ENCODE results near the gene ARX.

DNA sequence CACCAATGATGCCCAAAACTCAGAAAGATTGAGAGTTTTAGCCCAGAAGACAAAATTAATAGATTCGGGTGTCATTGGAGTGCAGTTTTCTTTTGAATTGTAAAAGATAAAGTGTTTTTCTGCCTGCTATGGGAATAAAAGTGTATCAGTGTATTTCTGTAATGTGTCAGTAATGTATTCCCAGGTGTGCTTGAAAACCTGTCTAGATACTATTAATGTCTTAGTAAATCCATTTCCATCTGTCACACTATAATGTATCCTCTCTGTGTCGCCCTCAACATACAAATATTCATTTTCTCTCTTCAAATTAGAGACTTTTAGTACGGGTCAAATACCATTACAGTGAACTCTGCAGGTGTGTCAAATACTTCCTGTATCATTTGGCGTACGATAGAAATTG, 43.5 kb upstream of the ARX start:
- TF ChIP-seq, protein P1, sequence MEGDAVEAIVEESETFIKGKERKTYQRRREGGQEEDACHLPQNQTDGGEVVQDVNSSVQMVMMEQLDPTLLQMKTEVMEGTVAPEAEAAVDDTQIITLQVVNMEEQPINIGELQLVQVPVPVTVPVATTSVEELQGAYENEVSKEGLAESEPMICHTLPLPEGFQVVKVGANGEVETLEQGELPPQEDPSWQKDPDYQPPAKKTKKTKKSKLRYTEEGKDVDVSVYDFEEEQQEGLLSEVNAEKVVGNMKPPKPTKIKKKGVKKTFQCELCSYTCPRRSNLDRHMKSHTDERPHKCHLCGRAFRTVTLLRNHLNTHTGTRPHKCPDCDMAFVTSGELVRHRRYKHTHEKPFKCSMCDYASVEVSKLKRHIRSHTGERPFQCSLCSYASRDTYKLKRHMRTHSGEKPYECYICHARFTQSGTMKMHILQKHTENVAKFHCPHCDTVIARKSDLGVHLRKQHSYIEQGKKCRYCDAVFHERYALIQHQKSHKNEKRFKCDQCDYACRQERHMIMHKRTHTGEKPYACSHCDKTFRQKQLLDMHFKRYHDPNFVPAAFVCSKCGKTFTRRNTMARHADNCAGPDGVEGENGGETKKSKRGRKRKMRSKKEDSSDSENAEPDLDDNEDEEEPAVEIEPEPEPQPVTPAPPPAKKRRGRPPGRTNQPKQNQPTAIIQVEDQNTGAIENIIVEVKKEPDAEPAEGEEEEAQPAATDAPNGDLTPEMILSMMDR (IDR thresholded peaks at IDR 0.05 in 8 of 11, conservative IDR thresholded peaks at IDR 0.05 in 3 of 11): no peak
- no peak for TF ChIP-seq POLR2A (IDR thresholded peaks at IDR 0.05)

Data from spleen (tissue), 7 donors.